ENCODE data around the gene LRP1B.

GRCh38 chr2:141699573-141699972 lies 431.2 kb downstream of the LRP1B start:
- TF ChIP-seq, protein P1, sequence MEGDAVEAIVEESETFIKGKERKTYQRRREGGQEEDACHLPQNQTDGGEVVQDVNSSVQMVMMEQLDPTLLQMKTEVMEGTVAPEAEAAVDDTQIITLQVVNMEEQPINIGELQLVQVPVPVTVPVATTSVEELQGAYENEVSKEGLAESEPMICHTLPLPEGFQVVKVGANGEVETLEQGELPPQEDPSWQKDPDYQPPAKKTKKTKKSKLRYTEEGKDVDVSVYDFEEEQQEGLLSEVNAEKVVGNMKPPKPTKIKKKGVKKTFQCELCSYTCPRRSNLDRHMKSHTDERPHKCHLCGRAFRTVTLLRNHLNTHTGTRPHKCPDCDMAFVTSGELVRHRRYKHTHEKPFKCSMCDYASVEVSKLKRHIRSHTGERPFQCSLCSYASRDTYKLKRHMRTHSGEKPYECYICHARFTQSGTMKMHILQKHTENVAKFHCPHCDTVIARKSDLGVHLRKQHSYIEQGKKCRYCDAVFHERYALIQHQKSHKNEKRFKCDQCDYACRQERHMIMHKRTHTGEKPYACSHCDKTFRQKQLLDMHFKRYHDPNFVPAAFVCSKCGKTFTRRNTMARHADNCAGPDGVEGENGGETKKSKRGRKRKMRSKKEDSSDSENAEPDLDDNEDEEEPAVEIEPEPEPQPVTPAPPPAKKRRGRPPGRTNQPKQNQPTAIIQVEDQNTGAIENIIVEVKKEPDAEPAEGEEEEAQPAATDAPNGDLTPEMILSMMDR (IDR thresholded peaks at IDR 0.05; ENCODE audit: low read depth, low read length, missing input control) = no peak
- TF ChIP-seq RAD21 (IDR thresholded peaks at IDR 0.05) (no peak), FOXA1 (IDR thresholded peaks at IDR 0.05) (no peak), HNF4A (conservative IDR thresholded peaks at IDR 0.05) (peak in 1 of 2 donors; percentile 44)
